IMR-90 (cell line): ENCODE data around the gene SMYD5. TPM values are rescaled to one million over a fixed set of nuclear protein-coding genes. Genes with fewer than 3 reads are reported as not detected.
A peak's percentile ranks its signal among the peaks of the same experiment; 100 is the strongest.

Experiments used
- ATAC-seq: fragments of 200-7000 bp; cut with Tn5 transposase; 2 replicates; pipeline ENCODE4 v1.9.1; 2020; ENCODE audit warnings: low read depth, mild to moderate bottlenecking, moderate library complexity
- BruUV-seq: library from RNA; stranded (reverse); fragments of 400-500 nt; replicated peaks from 2 replicates; lab custom pipeline; 2021; lab: Mats Ljungman, UMichigan
- CTCF ChIA-PET: fragments of 300-600 bp; formaldehyde crosslinking; extraction: SDS; loops from one replicate; lab custom pipeline; 2021; ENCODE audit warnings: antibody characterized with exemption; lab: Yijun Ruan, JAX
- POLR2A ChIA-PET: fragments of 300-600 bp; sonication (Branson Sonifier 250); formaldehyde crosslinking; loops from one replicate; lab custom pipeline; 2022; ENCODE audit warnings: antibody characterized with exemption; ENCODE audit not compliant: unreplicated experiment; lab: Charles Lee
- DNase-seq: peaks from one replicate; pipeline ENCODE4 v3.0.0; 2013
- H2AFZ ChIP-seq: replicated peaks from 2 replicates; pipeline ENCODE3; 2013; ENCODE audit warnings: low read length, mild to moderate bottlenecking; ENCODE audit not compliant: poor library complexity
- H2AK5ac ChIP-seq: 2 replicates; pipeline ENCODE4 v1.6.1; 2013; ENCODE audit warnings: low read depth, low read length, inconsistent platforms
- H2AK9ac ChIP-seq: replicated peaks from 2 replicates; pipeline ENCODE3; 2013; ENCODE audit warnings: mild to moderate bottlenecking, low read depth, low read length, moderate library complexity; ENCODE audit not compliant: poor library complexity
- H2BK120ac ChIP-seq: 2 replicates; pipeline ENCODE4 v1.6.1; 2013; ENCODE audit warnings: low read depth, low read length, inconsistent platforms
- H2BK15ac ChIP-seq: 3 replicates; pipeline ENCODE4 v1.6.1; 2013; ENCODE audit warnings: low read depth, low read length, inconsistent platforms
- H2BK20ac ChIP-seq: 2 replicates; pipeline ENCODE4 v1.6.1; 2013; ENCODE audit warnings: low read depth, mild to moderate bottlenecking, inconsistent platforms, low read length, moderate library complexity
- H2BK5ac ChIP-seq: 2 replicates; pipeline ENCODE4 v1.6.1; 2013; ENCODE audit warnings: mild to moderate bottlenecking, low read depth, low read length, inconsistent platforms; ENCODE audit not compliant: poor library complexity, severe bottlenecking
- H3K14ac ChIP-seq: replicated peaks from 2 replicates; pipeline ENCODE4 v1.6.1; 2013; ENCODE audit warnings: low read depth, low read length, inconsistent platforms
- H3K18ac ChIP-seq: 2 replicates; pipeline ENCODE4 v1.6.1; 2013; ENCODE audit warnings: low read depth, low read length, control low read depth
- H3K23ac ChIP-seq: 2 replicates; pipeline ENCODE4 v1.6.1; 2013; ENCODE audit warnings: low read depth, low read length, inconsistent platforms
- H3K27ac ChIP-seq: 2 replicates; pipeline ENCODE4 v1.5.1; 2013; ENCODE audit warnings: mild to moderate bottlenecking, control low read depth, low read length; ENCODE audit not compliant: insufficient read depth
- H3K27me3 ChIP-seq: 2 replicates; pipeline ENCODE4 v1.6.1; 2013; ENCODE audit warnings: low read length; ENCODE audit not compliant: control insufficient read depth, insufficient read depth
- H3K36me3 ChIP-seq: 2 replicates; pipeline ENCODE4 v1.6.1; 2013; ENCODE audit warnings: low read length, mixed read lengths; ENCODE audit not compliant: control insufficient read depth, insufficient read depth
- H3K4ac ChIP-seq: 2 replicates; pipeline ENCODE4 v1.6.1; 2013; ENCODE audit warnings: low read depth, low read length, inconsistent platforms
- H3K4me1 ChIP-seq: 2 replicates; pipeline ENCODE4 v1.6.1; 2013; ENCODE audit warnings: low read length, mixed read lengths; ENCODE audit not compliant: control insufficient read depth, insufficient read depth
- H3K4me2 ChIP-seq: 2 replicates; pipeline ENCODE4 v1.6.1; 2013; ENCODE audit warnings: low read depth, mild to moderate bottlenecking, control low read depth, low read length, moderate library complexity
- H3K4me3 ChIP-seq: 2 replicates; pipeline ENCODE4 v1.5.1; 2013; ENCODE audit warnings: low read depth, mild to moderate bottlenecking, control low read depth, low read length, moderate library complexity; ENCODE audit not compliant: insufficient read depth
- H3K56ac ChIP-seq: 2 replicates; pipeline ENCODE4 v1.6.1; 2013; ENCODE audit warnings: low read length, inconsistent platforms; ENCODE audit not compliant: insufficient read depth; ENCODE audit errors: extremely low read depth
- H3K79me1 ChIP-seq, 2 experiments: 2 replicates each; pipeline ENCODE4 v1.6.1; 2013; ENCODE audit warnings: low read length in 2 of 2, inconsistent platforms in 1 of 2, low read depth in 1 of 2
- H3K9ac ChIP-seq: 2 replicates; pipeline ENCODE4 v1.6.1; 2013; ENCODE audit warnings: low read depth, low read length, control low read depth
- H3K9me1 ChIP-seq: 2 replicates; pipeline ENCODE4 v1.6.1; 2013; ENCODE audit warnings: low read length, inconsistent platforms; ENCODE audit not compliant: insufficient read depth
- H3K9me3 ChIP-seq: 2 replicates; pipeline ENCODE4 v1.6.1; 2013; ENCODE audit warnings: low read length; ENCODE audit not compliant: control insufficient read depth, insufficient read depth
- H4K20me1 ChIP-seq: 2 replicates; pipeline ENCODE4 v1.6.1; 2013; ENCODE audit warnings: low read length, inconsistent platforms; ENCODE audit not compliant: insufficient read depth
- H4K5ac ChIP-seq: 2 replicates; pipeline ENCODE4 v1.6.1; 2013; ENCODE audit warnings: mild to moderate bottlenecking, low read depth, low read length, control low read depth
- H4K8ac ChIP-seq, 2 experiments: 2 replicates each; pipeline ENCODE4 v1.6.1; 2013; ENCODE audit warnings: low read depth in 2 of 2, low read length in 2 of 2, control low read depth in 1 of 2, inconsistent platforms in 1 of 2
- H4K91ac ChIP-seq: 2 replicates; pipeline ENCODE4 v1.6.1; 2013; ENCODE audit warnings: low read depth, low read length, inconsistent platforms; ENCODE audit not compliant: insufficient read depth
- CEBPB ChIP-seq: IDR thresholded peaks from 2 replicates; pipeline ENCODE4 v1.6.1; 2012; ENCODE audit warnings: low read depth, low read length, improper control_type of control experiment
- MAFK ChIP-seq: IDR thresholded peaks from 2 replicates; pipeline ENCODE4 v1.6.1; 2012; ENCODE audit warnings: low read depth, low read length, improper control_type of control experiment
- MAZ ChIP-seq: IDR thresholded peaks from 2 replicates; pipeline ENCODE4 v1.6.1; 2012; ENCODE audit warnings: low read depth, mild to moderate bottlenecking, low read length, improper control_type of control experiment, moderate library complexity, borderline replicate concordance
- WGBS, 2 experiments: methylation state at CpG; one replicate each; pipeline versions ENCODE4 v1.1.5 to v1.1.7; 2013; ENCODE audit warnings: missing lambda C conversion rate in 2 of 2; ENCODE audit not compliant: insufficient read length in 1 of 2; ENCODE audit errors: extremely low coverage in 2 of 2; 5-methylcytosine and 5-hydroxymethylcytosine counted together
- dilution Hi-C: fragments of 300-500 bp; cut with HindIII; formaldehyde crosslinking; loops from one replicate; pipeline ENCODE4 v1.14.3; 2018; ENCODE audit warnings: low sequenced_read_pairs; ENCODE audit not compliant: unreplicated experiment
- in situ Hi-C: fragments of 300-500 bp; cut with MboI; formaldehyde crosslinking; loops from 3 replicates; pipeline ENCODE4 v1.14.3; 2019; ENCODE audit warnings: low sequenced_read_pairs, inconsistent platforms, mixed read lengths
- intact Hi-C: fragments of 100-400 bp; cut with micrococcal nuclease; formaldehyde crosslinking; loops from 2 replicates; pipeline ENCODE4 v1.10.0; 2022
- polyA plus RNA-seq, 3 experiments: library from polyadenylated mRNA; depleted of rRNA; stranded (reverse); fragments of >200 nt; gene quantifications; 2 replicates each; pipeline ENCODE4 v1.2.3, GENCODE V29; 2012; ENCODE audit warnings: low replicate concordance in 1 of 3
- total RNA-seq: library from RNA; depleted of rRNA; stranded (reverse); fragments of >200 nt; gene quantifications from 2 replicates; pipeline ENCODE4 v1.2.3, GENCODE V29; 2012

The SMYD5 gene
- total and polyA plus RNA-seq, 2 of the 4 experiments (the other 2 are of a cell fraction) = 17.8 to 19.7 TPM

GRCh38 chr2:73217160-73217559, 3.1 kb downstream of the SMYD5 start:
- dilution Hi-C loops = no loop called here
- no peaks in the 10 kb centered on the region; the same call in 1 of the 2 replicates for H4K20me1 ChIP-seq

More at GRCh38 chr2:73217160-73217559, 3.1 kb downstream of the SMYD5 start:
- ATAC-seq (no peak), DNase-seq (no peak)
- CTCF ChIA-PET = no interaction called here
- Histone ChIP-seq H3K18ac (no peak overlapping the region), H2AK5ac (no peak overlapping the region), H3K27ac (no peak overlapping the region), H3K36me3 (peaks cover 8% of the 10 kb centered on the region), H3K23ac (no peak overlapping the region), H4K91ac (no peak overlapping the region), H3K79me1 (peaks cover 24 to 52% of the 10 kb centered on the region in 2 experiments; a peak in 3 of 4 replicates), H3K14ac (no peak overlapping the region), H4K5ac (no peak overlapping the region), H3K56ac (no peak overlapping the region), H3K9me3 (no peaks in the 10 kb centered on the region), H3K4me2 (no peak overlapping the region), H3K4me3 (no peak overlapping the region), H2BK5ac (no peak overlapping the region), H3K4me1 (peaks cover 6% of the 10 kb centered on the region), H3K27me3 (no peaks in the 10 kb centered on the region), H3K4ac (no peak overlapping the region), H3K9me1 (peaks cover 24% of the 10 kb centered on the region), H2AK9ac (no peak overlapping the region), H2AFZ (no peak overlapping the region), H2BK15ac (no peak overlapping the region), H2BK20ac (no peak overlapping the region), H4K8ac (no peak overlapping the region), H2BK120ac (no peak overlapping the region), H3K9ac (no peak overlapping the region)
- WGBS, 2 experiments = no CpG with 5 or more reads among the region's 5 CpGs
- TF ChIP-seq CEBPB = peak; percentile 59
- TF ChIP-seq MAZ = no peak
- no peak for TF ChIP-seq MAFK
- intact Hi-C loops = no loop called here
- no TSS peak for BruUV-seq
- POLR2A ChIA-PET = no interaction called here
- in situ Hi-C loops = no loop called here
